MM.1S (cell line): ENCODE data around the gene HMGB2.

Experiments
- DNase-seq: peaks from one replicate; pipeline ENCODE4 v3.0.0-alpha.2; 2015
- H2AFZ ChIP-seq: fragments of 300-600 bp; sonication (generic); 2 replicates; pipeline ENCODE4 v1.6.0; 2016; ENCODE audit warnings: antibody characterized with exemption, low read length
- H3F3A ChIP-seq: fragments of 300-600 bp; sonication (generic); 2 replicates; pipeline ENCODE4 v1.6.1; 2016; ENCODE audit warnings: mild to moderate bottlenecking, antibody characterized with exemption, low read length, moderate library complexity, mixed read lengths; ENCODE audit not compliant: insufficient read depth
- H3K27ac ChIP-seq: fragments of 300-600 bp; sonication (generic); 2 replicates; pipeline ENCODE4 v1.5.1; 2016; ENCODE audit warnings: mild to moderate bottlenecking, low read length
- H3K27me3 ChIP-seq: fragments of 300-600 bp; sonication (generic); replicated peaks from 2 replicates; pipeline ENCODE4 v1.6.0; 2016; ENCODE audit warnings: low read length; ENCODE audit not compliant: insufficient read depth
- H3K36me3 ChIP-seq: fragments of 300-600 bp; sonication (generic); replicated peaks from 2 replicates; pipeline ENCODE4 v1.6.1; 2016; ENCODE audit warnings: mild to moderate bottlenecking, low read length, mixed read lengths; ENCODE audit not compliant: insufficient read depth
- H3K4me1 ChIP-seq: fragments of 300-600 bp; sonication (generic); 2 replicates; pipeline ENCODE4 v1.6.1; 2016; ENCODE audit warnings: low read length, mixed read lengths
- H3K4me2 ChIP-seq: fragments of 300-600 bp; sonication (generic); 2 replicates; pipeline ENCODE4 v1.6.0; 2016; ENCODE audit warnings: low read depth, low read length
- H3K4me3 ChIP-seq: fragments of 300-600 bp; sonication (generic); 2 replicates; pipeline ENCODE4 v1.5.1; 2016; ENCODE audit warnings: low read length, mixed read lengths
- H3K79me2 ChIP-seq: fragments of 300-600 bp; sonication (generic); 2 replicates; pipeline ENCODE4 v1.6.1; 2016; ENCODE audit warnings: mixed run types, low read length, mixed read lengths
- H3K9ac ChIP-seq: fragments of 300-600 bp; sonication (generic); 2 replicates; pipeline ENCODE4 v1.6.1; 2016; ENCODE audit warnings: low read length, mixed read lengths
- H3K9me2 ChIP-seq: fragments of 300-600 bp; sonication (generic); replicated peaks from 2 replicates; pipeline ENCODE4 v1.6.1; 2016; ENCODE audit warnings: mild to moderate bottlenecking, low read length, mixed read lengths; ENCODE audit not compliant: insufficient read depth
- H3K9me3 ChIP-seq: fragments of 300-600 bp; sonication (generic); replicated peaks from 2 replicates; pipeline ENCODE4 v1.6.1; 2016; ENCODE audit warnings: mild to moderate bottlenecking, low read length, mixed read lengths; ENCODE audit not compliant: insufficient read depth
- H4K20me1 ChIP-seq: fragments of 300-600 bp; sonication (generic); 2 replicates; pipeline ENCODE4 v1.6.1; 2016; ENCODE audit warnings: mild to moderate bottlenecking, low read length, moderate library complexity, mixed read lengths; ENCODE audit not compliant: insufficient read depth
- EZH2 ChIP-seq: fragments of 300-600 bp; sonication (generic); optimal IDR thresholded peaks from 2 replicates; pipeline ENCODE3; 2017; ENCODE audit warnings: low read depth, mild to moderate bottlenecking, antibody characterized with exemption, low read length, mixed read lengths
- EZH2phosphoT487 ChIP-seq: fragments of 300-600 bp; sonication (generic); IDR thresholded peaks from 2 replicates; pipeline ENCODE4 v1.6.1; 2018; ENCODE audit warnings: antibody characterized with exemption, low read length
- TF ChIP-seq, protein P1 (sequence below): fragments of 300-600 bp; sonication (generic); IDR thresholded peaks from 2 replicates; pipeline ENCODE4 v1.5.1; 2016; ENCODE audit warnings: antibody characterized with exemption, low read length, mixed read lengths

HMGB2 gene

DNA sequence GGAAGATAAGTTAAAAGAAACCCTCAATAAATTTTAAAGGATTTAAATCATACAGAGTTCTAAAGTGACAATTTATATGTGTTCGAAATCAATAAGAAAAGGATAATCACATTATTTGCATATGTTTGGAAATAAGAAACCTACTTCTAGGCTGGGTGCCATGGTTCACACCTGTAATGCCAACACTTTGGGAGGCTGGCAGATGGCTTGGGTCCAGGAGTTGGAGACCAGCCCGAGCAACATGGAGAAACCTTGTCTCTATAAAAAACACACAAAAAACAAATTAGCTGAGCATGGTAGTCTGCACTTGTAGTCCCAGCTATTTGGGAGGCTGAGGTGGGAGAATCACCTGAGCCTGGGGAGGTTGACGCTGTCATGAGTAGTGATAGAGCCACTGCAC lies 28.5 kb upstream of the HMGB2 start:
- H3K9me2 ChIP-seq = no peaks in the 10 kb centered on the region
- TF ChIP-seq, protein P1, sequence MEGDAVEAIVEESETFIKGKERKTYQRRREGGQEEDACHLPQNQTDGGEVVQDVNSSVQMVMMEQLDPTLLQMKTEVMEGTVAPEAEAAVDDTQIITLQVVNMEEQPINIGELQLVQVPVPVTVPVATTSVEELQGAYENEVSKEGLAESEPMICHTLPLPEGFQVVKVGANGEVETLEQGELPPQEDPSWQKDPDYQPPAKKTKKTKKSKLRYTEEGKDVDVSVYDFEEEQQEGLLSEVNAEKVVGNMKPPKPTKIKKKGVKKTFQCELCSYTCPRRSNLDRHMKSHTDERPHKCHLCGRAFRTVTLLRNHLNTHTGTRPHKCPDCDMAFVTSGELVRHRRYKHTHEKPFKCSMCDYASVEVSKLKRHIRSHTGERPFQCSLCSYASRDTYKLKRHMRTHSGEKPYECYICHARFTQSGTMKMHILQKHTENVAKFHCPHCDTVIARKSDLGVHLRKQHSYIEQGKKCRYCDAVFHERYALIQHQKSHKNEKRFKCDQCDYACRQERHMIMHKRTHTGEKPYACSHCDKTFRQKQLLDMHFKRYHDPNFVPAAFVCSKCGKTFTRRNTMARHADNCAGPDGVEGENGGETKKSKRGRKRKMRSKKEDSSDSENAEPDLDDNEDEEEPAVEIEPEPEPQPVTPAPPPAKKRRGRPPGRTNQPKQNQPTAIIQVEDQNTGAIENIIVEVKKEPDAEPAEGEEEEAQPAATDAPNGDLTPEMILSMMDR = no peak
- TF ChIP-seq EZH2phosphoT487 (no peak), EZH2 (no peak)
- no peak for DNase-seq

DNA sequence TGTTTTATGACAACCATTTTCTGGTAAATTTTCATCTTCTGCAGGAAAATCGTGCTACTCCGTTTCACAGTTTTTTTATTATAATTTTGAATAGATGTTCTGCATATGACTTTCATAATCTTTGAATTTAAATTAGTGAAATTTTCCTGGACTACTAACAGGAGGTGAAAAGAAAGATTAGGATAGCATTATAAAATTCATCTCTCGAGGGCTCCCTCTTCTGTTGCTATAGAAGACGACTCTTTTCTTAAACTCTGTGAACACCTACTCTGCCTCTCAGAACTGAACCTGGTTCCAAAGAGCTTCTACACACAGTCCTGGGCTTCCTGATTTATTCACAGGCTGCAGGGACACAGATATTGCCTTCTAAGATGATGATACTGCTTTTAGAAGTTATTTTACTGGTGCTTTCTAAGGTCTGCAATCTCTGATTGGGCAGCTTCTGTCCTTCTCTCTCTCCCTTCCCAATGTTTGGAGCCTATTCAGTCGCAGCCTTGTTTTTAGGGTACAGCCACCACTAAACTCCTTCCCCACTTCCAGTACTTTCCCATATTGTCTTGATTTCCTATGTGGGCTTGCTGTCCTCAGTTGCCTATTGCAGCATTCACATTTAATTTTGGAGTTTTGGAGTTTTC lies 26.5 kb upstream of the HMGB2 start:
- Histone ChIP-seq H3K9me2 (no peaks in the 10 kb centered on the region), H2AFZ (no peak overlapping the region)
- peak; percentile 18 for DNase-seq

More for the DNA sequence above, 28.5 kb upstream of the HMGB2 start:
- H3F3A ChIP-seq = no peaks in the 10 kb centered on the region
- no peak overlapping the region for H3K27ac ChIP-seq
- no peaks in the 10 kb centered on the region for H3K79me2 ChIP-seq
- H3K4me2 ChIP-seq = no peak overlapping the region
- H3K9ac ChIP-seq = no peak overlapping the region
- no peaks in the 10 kb centered on the region for H4K20me1 ChIP-seq
- no peaks in the 10 kb centered on the region for H3K4me1 ChIP-seq
- no peaks in the 10 kb centered on the region for H3K27me3 ChIP-seq
- H3K4me3 ChIP-seq = no peak overlapping the region
- H3K9me3 ChIP-seq = no peaks in the 10 kb centered on the region
- no peak overlapping the region for H2AFZ ChIP-seq
- no peaks in the 10 kb centered on the region for H3K36me3 ChIP-seq

DNA sequence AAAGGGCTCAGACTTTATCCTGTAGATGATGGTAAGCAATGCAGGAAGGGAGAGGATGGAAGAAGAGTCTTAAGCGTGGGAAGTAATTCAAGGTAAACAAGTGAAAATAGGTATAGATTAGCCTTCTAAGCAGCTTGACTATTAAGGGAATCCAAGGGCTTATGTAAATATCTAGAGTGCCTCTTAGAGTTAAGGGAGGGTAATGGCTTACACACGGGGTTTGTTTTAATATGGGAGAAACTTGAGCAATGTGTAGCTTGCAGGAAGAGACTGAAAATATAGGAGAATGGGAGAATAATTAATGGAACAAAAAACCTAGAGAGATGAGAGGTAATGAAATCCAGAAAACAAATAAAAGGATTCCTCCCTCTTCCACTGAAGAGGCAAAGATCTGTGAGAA lies 23.8 kb upstream of the HMGB2 start:
- no peak for TF ChIP-seq EZH2
- TF ChIP-seq EZH2phosphoT487 = no peak
- TF ChIP-seq, protein P1 = no peak
- Histone ChIP-seq H2AFZ (no peak overlapping the region), H3K9me2 (no peaks in the 10 kb centered on the region), H3K27ac (no peak overlapping the region), H3K27me3 (no peaks in the 10 kb centered on the region), H3K4me3 (no peak overlapping the region), H3K4me2 (no peak overlapping the region), H3F3A (no peaks in the 10 kb centered on the region), H3K9me3 (no peaks in the 10 kb centered on the region), H3K9ac (no peak overlapping the region), H3K36me3 (no peaks in the 10 kb centered on the region), H3K4me1 (no peaks in the 10 kb centered on the region), H3K79me2 (no peaks in the 10 kb centered on the region), H4K20me1 (no peaks in the 10 kb centered on the region)
- no peak for DNase-seq

More for the DNA sequence above, 26.5 kb upstream of the HMGB2 start:
- Histone ChIP-seq H3K9me3 (no peaks in the 10 kb centered on the region), H3K36me3 (no peaks in the 10 kb centered on the region), H3F3A (no peaks in the 10 kb centered on the region), H3K4me3 (no peak overlapping the region), H3K4me1 (no peaks in the 10 kb centered on the region), H4K20me1 (no peaks in the 10 kb centered on the region), H3K4me2 (no peak overlapping the region), H3K9ac (no peak overlapping the region), H3K27ac (no peak overlapping the region), H3K27me3 (no peaks in the 10 kb centered on the region), H3K79me2 (no peaks in the 10 kb centered on the region)
- no peak for TF ChIP-seq EZH2phosphoT487
- TF ChIP-seq, protein P1 = peak; percentile 33
- no peak for TF ChIP-seq EZH2
